ENCODE results near the gene ZNF524.

DNA sequence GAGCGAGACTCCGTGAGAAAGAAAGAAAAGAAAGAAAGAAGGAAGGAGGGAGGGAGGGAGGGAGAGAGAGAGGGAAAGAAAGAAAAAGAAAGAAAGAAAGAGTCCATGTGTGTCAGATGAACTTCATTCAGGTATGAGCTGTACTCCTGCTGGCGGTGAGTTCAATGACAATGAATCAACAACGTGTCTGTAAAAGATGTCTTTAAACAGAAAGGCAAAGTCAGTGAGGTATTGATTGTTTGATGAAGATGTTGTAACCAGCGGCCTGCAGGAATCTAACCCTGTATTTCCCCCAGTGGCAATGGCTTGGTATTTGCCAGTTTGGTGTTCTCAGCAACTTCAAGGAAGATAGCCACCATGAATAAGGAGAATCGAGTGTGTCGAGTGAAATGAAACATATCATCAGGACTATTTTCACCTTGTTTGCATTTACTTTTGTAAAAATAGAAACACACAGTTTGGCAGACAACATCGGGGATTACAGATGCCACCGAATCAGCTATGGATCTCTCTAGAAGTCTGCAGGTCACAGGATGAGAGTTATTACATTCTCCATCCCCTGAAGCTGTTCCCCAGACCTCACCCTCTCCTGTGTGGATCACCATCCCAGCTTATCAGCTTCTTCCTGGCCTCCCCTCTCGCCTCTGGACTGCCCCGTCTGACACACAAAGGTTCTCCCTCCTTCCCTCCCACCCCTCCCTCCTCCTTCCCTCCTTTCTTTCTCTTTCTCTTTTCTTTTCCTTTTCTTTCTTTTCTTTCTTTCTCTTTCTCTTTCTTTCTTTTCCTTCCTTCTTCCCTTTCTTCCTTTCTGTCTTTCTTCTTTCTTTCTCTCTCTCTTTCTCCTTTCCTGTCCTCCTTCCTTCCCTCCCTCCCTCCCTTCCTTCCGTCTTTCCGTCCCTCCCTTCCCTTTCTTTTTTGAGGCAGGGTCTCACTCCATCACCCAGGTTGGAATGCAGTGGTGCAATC is 46.6 kb upstream of the ZNF524 start:
- TF ChIP-seq, protein P1, sequence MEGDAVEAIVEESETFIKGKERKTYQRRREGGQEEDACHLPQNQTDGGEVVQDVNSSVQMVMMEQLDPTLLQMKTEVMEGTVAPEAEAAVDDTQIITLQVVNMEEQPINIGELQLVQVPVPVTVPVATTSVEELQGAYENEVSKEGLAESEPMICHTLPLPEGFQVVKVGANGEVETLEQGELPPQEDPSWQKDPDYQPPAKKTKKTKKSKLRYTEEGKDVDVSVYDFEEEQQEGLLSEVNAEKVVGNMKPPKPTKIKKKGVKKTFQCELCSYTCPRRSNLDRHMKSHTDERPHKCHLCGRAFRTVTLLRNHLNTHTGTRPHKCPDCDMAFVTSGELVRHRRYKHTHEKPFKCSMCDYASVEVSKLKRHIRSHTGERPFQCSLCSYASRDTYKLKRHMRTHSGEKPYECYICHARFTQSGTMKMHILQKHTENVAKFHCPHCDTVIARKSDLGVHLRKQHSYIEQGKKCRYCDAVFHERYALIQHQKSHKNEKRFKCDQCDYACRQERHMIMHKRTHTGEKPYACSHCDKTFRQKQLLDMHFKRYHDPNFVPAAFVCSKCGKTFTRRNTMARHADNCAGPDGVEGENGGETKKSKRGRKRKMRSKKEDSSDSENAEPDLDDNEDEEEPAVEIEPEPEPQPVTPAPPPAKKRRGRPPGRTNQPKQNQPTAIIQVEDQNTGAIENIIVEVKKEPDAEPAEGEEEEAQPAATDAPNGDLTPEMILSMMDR (IDR thresholded peaks at IDR 0.05; ENCODE audit: low read length), result no peak
- no peak for TF ChIP-seq EZH2 (optimal IDR thresholded peaks at IDR 0.05; ENCODE audit: low read depth, low read length)
